Measurements from ENCODE around the gene KIF5A.

The KIF5A gene

GRCh38 chr12:57623385-57623784 lies 73.5 kb downstream of the KIF5A start:
- TF ChIP-seq TEAD4 (IDR thresholded peaks at IDR 0.05) (no peak), TCF12 (IDR thresholded peaks at IDR 0.05; ENCODE audit: low read depth) (no peak), TAF1 (IDR thresholded peaks at IDR 0.05; ENCODE audit: low read depth) (no peak), USF1 (IDR thresholded peaks at IDR 0.05) (no peak), YY1 (IDR thresholded peaks at IDR 0.05; ENCODE audit: low read depth) (no peak)

- TF ChIP-seq FOXM1 (IDR thresholded peaks at IDR 0.05; ENCODE audit: borderline replicate concordance, low read depth) (no peak), EP300 (IDR thresholded peaks at IDR 0.05; ENCODE audit: borderline replicate concordance) (no peak)
Measured at GRCh38 chr12:57623811-57624390, 74.1 kb downstream of the KIF5A start.

- TF ChIP-seq USF1 (IDR thresholded peaks at IDR 0.05) (no peak), TEAD4 (IDR thresholded peaks at IDR 0.05) (no peak), FOXM1 (IDR thresholded peaks at IDR 0.05; ENCODE audit: borderline replicate concordance, low read depth) (no peak), CREB1 (IDR thresholded peaks at IDR 0.05; ENCODE audit: low read depth) (no peak), CEBPB (IDR thresholded peaks at IDR 0.05) (no peak), NFIC (IDR thresholded peaks at IDR 0.05) (no peak), REST (IDR thresholded peaks at IDR 0.05; ENCODE audit: low read depth) (no peak), RAD21 (IDR thresholded peaks at IDR 0.05; ENCODE audit: low read depth) (no peak), TCF12 (IDR thresholded peaks at IDR 0.05; ENCODE audit: low read depth) (no peak), YY1 (IDR thresholded peaks at IDR 0.05; ENCODE audit: low read depth) (no peak), MAX (IDR thresholded peaks at IDR 0.05) (no peak), EP300 (IDR thresholded peaks at IDR 0.05; ENCODE audit: borderline replicate concordance) (no peak), EGR1 (IDR thresholded peaks at IDR 0.05) (no peak), ZBTB7A (IDR thresholded peaks at IDR 0.05; ENCODE audit: low read depth) (no peak)
Measured at GRCh38 chr12:57624441-57625220, 74.8 kb downstream of the KIF5A start.

- TF ChIP-seq FOXM1 (IDR thresholded peaks at IDR 0.05; ENCODE audit: borderline replicate concordance, low read depth) (no peak), EGR1 (IDR thresholded peaks at IDR 0.05) (no peak), TEAD4 (IDR thresholded peaks at IDR 0.05) (no peak), REST (IDR thresholded peaks at IDR 0.05; ENCODE audit: low read depth) (no peak), CEBPB (IDR thresholded peaks at IDR 0.05) (no peak), TAF1 (IDR thresholded peaks at IDR 0.05; ENCODE audit: low read depth) (no peak), YY1 (IDR thresholded peaks at IDR 0.05; ENCODE audit: low read depth) (no peak), TCF12 (IDR thresholded peaks at IDR 0.05; ENCODE audit: low read depth) (no peak), NFIC (IDR thresholded peaks at IDR 0.05) (no peak), RAD21 (IDR thresholded peaks at IDR 0.05; ENCODE audit: low read depth) (no peak), EP300 (IDR thresholded peaks at IDR 0.05; ENCODE audit: borderline replicate concordance) (no peak), ZBTB7A (IDR thresholded peaks at IDR 0.05; ENCODE audit: low read depth) (no peak), CREB1 (IDR thresholded peaks at IDR 0.05; ENCODE audit: low read depth) (no peak), MAX (IDR thresholded peaks at IDR 0.05) (no peak), USF1 (IDR thresholded peaks at IDR 0.05) (no peak)
Measured at GRCh38 chr12:57625261-57626032, 75.6 kb downstream of the KIF5A start.

Measured in Ishikawa (cell line).